T-helper 2 cell (primary cell): Measurements from ENCODE around the gene GNAQ.

ENCODE experiments used
- DNase-seq, 5 experiments: peaks; one replicate each; pipeline versions ENCODE4 v3.0.0 to v3.0.0-alpha.2; 2012 to 2022

Gene GNAQ

GRCh38 chr9:77943057-77943456, 88.6 kb downstream of the GNAQ start:
- DNase-seq, result no peak

- DNase-seq, result no peak
Observed at GRCh38 chr9:77939149-77939668, 92.4 kb downstream of the GNAQ start.

- DNase-seq, result no peak
Observed at GRCh38 chr9:77938163-77938562, 93.4 kb downstream of the GNAQ start.

- DNase-seq, result no peak
Observed at GRCh38 chr9:77935974-77936373, 95.6 kb downstream of the GNAQ start.

- no peak for DNase-seq
Observed at GRCh38 chr9:77935211-77935610, 96.4 kb downstream of the GNAQ start.

GRCh38 chr9:77933976-77934375, 97.6 kb downstream of the GNAQ start:
- no peak for DNase-seq

GRCh38 chr9:77933019-77933418, 98.6 kb downstream of the GNAQ start:
- no peak for DNase-seq

GRCh38 chr9:77929942-77930341, 101.7 kb downstream of the GNAQ start:
- DNase-seq, result no peak

- DNase-seq, result no peak
Observed at GRCh38 chr9:77927265-77927664, 104.3 kb downstream of the GNAQ start.

- DNase-seq, result peak in 1 of 5 experiments; percentile 43
Observed at GRCh38 chr9:77926371-77926878, 105.2 kb downstream of the GNAQ start.

GRCh38 chr9:77922591-77922990, 109.0 kb downstream of the GNAQ start:
- DNase-seq, result no peak

- no peak for DNase-seq
Observed at GRCh38 chr9:77917800-77918199, 113.8 kb downstream of the GNAQ start.

GRCh38 chr9:77916820-77917219, 114.8 kb downstream of the GNAQ start:
- DNase-seq, result no peak

- peak in 1 of 5 experiments; percentile 43 for DNase-seq
Observed at GRCh38 chr9:77916410-77916819, 115.2 kb downstream of the GNAQ start.

- DNase-seq, result no peak
Observed at GRCh38 chr9:77915744-77916143, 115.9 kb downstream of the GNAQ start.

GRCh38 chr9:77912895-77913693, 118.5 kb downstream of the GNAQ start:
- DNase-seq, result no peak

GRCh38 chr9:77911928-77912327, 119.7 kb downstream of the GNAQ start:
- no peak for DNase-seq

- DNase-seq, result peak in 1 of 5 experiments; percentile 26
Observed at GRCh38 chr9:77910194-77910621, 121.4 kb downstream of the GNAQ start.

- DNase-seq, result peak in 2 of 5 experiments; percentile 2 to 96
Observed at GRCh38 chr9:77909306-77909705, 122.3 kb downstream of the GNAQ start.

GRCh38 chr9:77908293-77908692, 123.3 kb downstream of the GNAQ start:
- no peak for DNase-seq

- no peak for DNase-seq
Observed at GRCh38 chr9:77907585-77907984, 124.0 kb downstream of the GNAQ start.

GRCh38 chr9:77906991-77907390, 124.6 kb downstream of the GNAQ start:
- no peak for DNase-seq

GRCh38 chr9:77903666-77904285, 127.8 kb downstream of the GNAQ start:
- no peak for DNase-seq

GRCh38 chr9:77901771-77902170, 129.8 kb downstream of the GNAQ start:
- no peak for DNase-seq
